GM13976 (cell line): Measurements from ENCODE around the gene FZR1.
"Not testable (repeated sequence)": the region's sequence is repeated elsewhere in the genome, so short reads cannot be mapped to it uniquely, and the experiment has no call there.

Source experiments
- DNase-seq: peaks from one replicate; pipeline ENCODE4 v3.0.0; 2012; ENCODE audit warnings: low spot score
- CTCF ChIP-seq: IDR thresholded peaks from 2 replicates; pipeline ENCODE4 v1.5.1; 2012; ENCODE audit warnings: borderline replicate concordance, mild to moderate bottlenecking; ENCODE audit not compliant: insufficient read depth; ENCODE audit errors: extremely low read depth, missing control alignments, control extremely low read depth
- in situ Hi-C: fragments of 300-500 bp; cut with MboI; formaldehyde crosslinking; loops from one replicate; pipeline ENCODE4 v1.12.0; 2022; ENCODE audit warnings: low sequenced_read_pairs, mixed read lengths, inconsistent platforms; ENCODE audit not compliant: unreplicated experiment

Gene FZR1

GRCh38 chr19:3577723-3578344 lies 71.7 kb downstream of the FZR1 start:
- no peak for TF ChIP-seq CTCF
- DNase-seq: no peak
- in situ Hi-C loops: no loop called here

- TF ChIP-seq CTCF: no peak
- DNase-seq: no peak
- in situ Hi-C loops: no loop called here
These were observed 72.3 kb downstream of the FZR1 start for GRCh38 chr19:3578390-3578789.

- DNase-seq: no peak
- in situ Hi-C loops: no loop called here
- no peak for TF ChIP-seq CTCF
These were observed 74.2 kb downstream of the FZR1 start for GRCh38 chr19:3580156-3580934.

GRCh38 chr19:3581792-3582191 lies 75.7 kb downstream of the FZR1 start:
- in situ Hi-C loops, DNase-seq: not testable (repeated sequence)

- DNase-seq, in situ Hi-C loops: not testable (repeated sequence)
These were observed 78.1 kb downstream of the FZR1 start for GRCh38 chr19:3584036-3584802.

- DNase-seq: no peak
- in situ Hi-C loops: no loop called here
These were observed 79.4 kb downstream of the FZR1 start, which contains the start of gene GIPC3 for GRCh38 chr19:3585301-3586126. Gene GIPC3 (plus strand): TSS chr19:3585478. CDS start chr19:3585598, 120 bp downstream.

More at GRCh38 chr19:3585301-3586126, 79.4 kb downstream of the FZR1 start, which contains the start of gene GIPC3:
- TF ChIP-seq CTCF: no peak
